ENCODE measurements around the gene NEDD4.
"Not testable (repeated sequence)": the region's sequence is repeated elsewhere in the genome, so short reads cannot be mapped to it uniquely, and the experiment has no call there.

Gene NEDD4

GRCh38 chr15:55796321-55796965 lies 197.0 kb downstream of the NEDD4 start:
- no peak for DNase-seq (ENCODE audit: low read depth)
- TF ChIP-seq POLR2A (IDR thresholded peaks at IDR 0.05; ENCODE audit: extremely low read depth, insufficient read length) (no peak), MAX (IDR thresholded peaks at IDR 0.05; ENCODE audit: low read depth, low read length) (no peak), MYC (IDR thresholded peaks at IDR 0.05; ENCODE audit: low read depth, low read length) (no peak), CTCF (IDR thresholded peaks at IDR 0.05; ENCODE audit: low read depth, low read length) (no peak)
- no peak overlapping the region for H3K4me3 ChIP-seq (ENCODE audit: low read depth, low read length)

- TF ChIP-seq MYC (IDR thresholded peaks at IDR 0.05; ENCODE audit: low read depth, low read length), result no peak
- TF ChIP-seq CTCF (IDR thresholded peaks at IDR 0.05; ENCODE audit: low read depth, low read length), result no peak
- TF ChIP-seq POLR2A (IDR thresholded peaks at IDR 0.05; ENCODE audit: extremely low read depth, insufficient read length), result no peak
- no peak for TF ChIP-seq MAX (IDR thresholded peaks at IDR 0.05; ENCODE audit: low read depth, low read length)
- DNase-seq (ENCODE audit: low read depth), result no peak
- H3K4me3 ChIP-seq (ENCODE audit: low read depth, low read length), result no peak overlapping the region
These were observed 198.4 kb downstream of the NEDD4 start for GRCh38 chr15:55795031-55795430.

DNA sequence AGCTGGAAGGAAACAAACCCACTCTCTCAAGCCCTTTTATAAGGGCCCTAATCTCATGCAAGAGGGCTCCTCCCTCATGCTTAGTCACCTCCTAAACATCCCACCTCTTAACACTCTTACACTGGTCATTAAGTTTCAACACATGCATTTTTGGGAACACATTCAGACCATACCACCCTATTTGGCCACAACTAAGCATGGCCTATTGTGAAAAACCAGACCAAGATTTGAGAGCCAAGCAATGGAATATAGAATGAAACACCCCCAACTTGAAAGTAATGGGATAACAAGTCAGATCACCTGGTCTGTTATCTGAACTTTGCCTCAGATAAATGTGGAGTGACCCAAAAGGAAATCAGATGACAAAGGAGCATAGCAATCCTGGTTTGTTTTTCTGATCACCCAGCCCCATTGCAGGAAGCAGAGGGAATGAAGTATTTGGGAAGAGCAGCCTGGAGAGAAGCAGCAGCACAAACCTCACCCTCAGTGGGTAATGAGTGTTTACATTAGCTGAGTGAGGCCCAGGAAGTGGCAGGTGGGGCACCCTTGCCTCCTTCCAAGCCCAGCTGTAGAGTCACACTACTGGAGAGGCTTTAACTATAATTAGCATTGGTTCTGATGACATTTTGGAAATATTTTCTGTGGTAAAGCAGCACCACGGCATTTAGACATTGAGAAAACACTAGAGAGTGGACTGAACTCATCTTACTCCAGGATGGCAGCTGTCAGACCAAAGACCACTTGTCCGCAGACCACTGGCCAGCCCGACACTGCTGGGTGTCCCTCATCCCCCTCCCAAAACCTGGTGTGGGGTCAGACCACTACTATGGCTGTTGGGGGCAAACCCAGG lies 201.6 kb downstream of the NEDD4 start:
- DNase-seq (ENCODE audit: low read depth), result peak; percentile 12
- no peak overlapping the region for H3K4me3 ChIP-seq (ENCODE audit: low read depth, low read length)

GRCh38 chr15:55789066-55789660 lies 204.2 kb downstream of the NEDD4 start:
- peak; percentile 28 for DNase-seq (ENCODE audit: low read depth)
- H3K4me3 ChIP-seq (ENCODE audit: low read depth, low read length), result no peak overlapping the region
- TF ChIP-seq CTCF (IDR thresholded peaks at IDR 0.05; ENCODE audit: low read depth, low read length) (peak; percentile 67), MAX (IDR thresholded peaks at IDR 0.05; ENCODE audit: low read depth, low read length) (no peak), POLR2A (IDR thresholded peaks at IDR 0.05; ENCODE audit: extremely low read depth, insufficient read length) (no peak), MYC (IDR thresholded peaks at IDR 0.05; ENCODE audit: low read depth, low read length) (no peak)

More for the DNA sequence above, 201.6 kb downstream of the NEDD4 start:
- no peak for TF ChIP-seq MYC (IDR thresholded peaks at IDR 0.05; ENCODE audit: low read depth, low read length)
- no peak for TF ChIP-seq CTCF (IDR thresholded peaks at IDR 0.05; ENCODE audit: low read depth, low read length)
- TF ChIP-seq MAX (IDR thresholded peaks at IDR 0.05; ENCODE audit: low read depth, low read length), result no peak
- no peak for TF ChIP-seq POLR2A (IDR thresholded peaks at IDR 0.05; ENCODE audit: extremely low read depth, insufficient read length)

DNA sequence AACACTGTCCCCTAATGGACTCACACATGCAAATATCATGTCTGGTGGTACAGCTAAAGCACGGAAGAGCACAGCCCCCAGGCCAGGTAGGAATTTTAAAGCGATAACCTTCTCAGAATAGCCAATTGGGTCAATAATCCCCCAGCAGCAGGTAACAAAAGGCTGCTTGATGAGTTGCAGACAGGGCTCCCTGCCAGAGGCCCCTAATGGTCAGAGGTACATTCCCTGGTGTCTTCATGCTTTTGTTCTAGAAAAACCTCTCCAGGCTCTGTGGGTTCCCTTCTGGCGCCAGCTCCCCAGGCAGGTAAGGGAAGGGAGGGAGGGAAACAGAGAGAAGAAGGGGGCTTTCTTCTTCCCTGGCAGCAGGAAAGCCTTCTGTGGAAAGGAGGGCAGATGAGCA lies 207.1 kb downstream of the NEDD4 start:
- no peak for DNase-seq (ENCODE audit: low read depth)
- no peak overlapping the region for H3K4me3 ChIP-seq (ENCODE audit: low read depth, low read length)
- no peak for TF ChIP-seq CTCF (IDR thresholded peaks at IDR 0.05; ENCODE audit: low read depth, low read length)
- TF ChIP-seq MYC (IDR thresholded peaks at IDR 0.05; ENCODE audit: low read depth, low read length), result no peak
- TF ChIP-seq POLR2A (IDR thresholded peaks at IDR 0.05; ENCODE audit: extremely low read depth, insufficient read length), result no peak
- TF ChIP-seq MAX (IDR thresholded peaks at IDR 0.05; ENCODE audit: low read depth, low read length), result no peak

DNA sequence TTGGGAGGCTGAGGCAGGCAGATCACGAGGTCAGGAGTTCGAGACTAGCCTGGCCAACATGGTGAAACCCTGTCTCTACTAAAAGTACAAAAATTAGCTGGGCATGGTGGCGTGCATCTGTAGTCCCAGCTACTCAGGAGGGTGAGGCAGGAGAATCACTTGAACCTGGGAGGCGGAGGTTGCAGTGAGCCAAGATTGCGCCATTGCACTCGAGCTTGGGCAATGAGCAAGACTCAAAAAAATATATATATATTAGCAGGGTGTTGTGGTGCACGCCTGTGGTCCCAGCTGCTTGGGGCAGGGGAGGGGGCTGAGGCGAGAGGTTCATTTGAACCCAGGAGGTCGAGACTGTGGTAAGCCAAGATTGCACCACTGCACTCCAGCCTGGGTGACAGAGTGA lies 207.8 kb downstream of the NEDD4 start:
- peak; percentile 47 for DNase-seq (ENCODE audit: low read depth)
- not testable (repeated sequence) for H3K4me3 ChIP-seq (ENCODE audit: low read depth, low read length)

All from NB4 (cell line).